Progenitor cell of endocrine pancreas (in vitro differentiated cells): ENCODE data around the gene RYR3. TPM values are rescaled to one million over a fixed set of nuclear protein-coding genes. Genes with fewer than 3 reads are reported as not detected.

ENCODE experiments used
- DNase-seq: peaks from one replicate; pipeline ENCODE4 v3.0.0; 2021; ENCODE audit warnings: low spot score; ENCODE audit not compliant: unreplicated experiment
- H3K27ac Mint-ChIP-seq: 2 replicates; pipeline ENCODE4 v1.8.0; 2021; ENCODE audit warnings: mild to moderate bottlenecking, moderate library complexity, mixed read lengths
- H3K27me3 Mint-ChIP-seq: 2 replicates; pipeline ENCODE4 v1.8.0; 2021; ENCODE audit warnings: mixed read lengths
- H3K36me3 Mint-ChIP-seq: 2 replicates; pipeline ENCODE4 v1.8.0; 2022; ENCODE audit warnings: mixed read lengths; ENCODE audit not compliant: insufficient read depth
- H3K4me1 Mint-ChIP-seq: 2 replicates; pipeline ENCODE4 v1.8.0; 2021; ENCODE audit warnings: low read depth, mixed read lengths
- H3K4me3 Mint-ChIP-seq: 2 replicates; pipeline ENCODE4 v1.8.0; 2021; ENCODE audit warnings: low read depth, mild to moderate bottlenecking, moderate library complexity, mixed read lengths
- H3K9me3 Mint-ChIP-seq: 2 replicates; pipeline ENCODE4 v1.8.0; 2021; ENCODE audit warnings: low read depth, mixed read lengths
- total RNA-seq: library from RNA; stranded (reverse); gene quantifications from 2 replicates; pipeline ENCODE4 v1.2.1, GENCODE V29; 2021
- TF ChIP-seq, protein P1 (sequence below): fragments of 200-600 bp; sonication (generic); IDR thresholded peaks from one replicate; pipeline ENCODE4 v1.5.0; 2021; ENCODE audit warnings: antibody characterized with exemption, mild to moderate bottlenecking; ENCODE audit not compliant: unreplicated experiment

The RYR3 gene
- total RNA-seq, 1 donor from 2014 or later, result 0.07 TPM

DNA sequence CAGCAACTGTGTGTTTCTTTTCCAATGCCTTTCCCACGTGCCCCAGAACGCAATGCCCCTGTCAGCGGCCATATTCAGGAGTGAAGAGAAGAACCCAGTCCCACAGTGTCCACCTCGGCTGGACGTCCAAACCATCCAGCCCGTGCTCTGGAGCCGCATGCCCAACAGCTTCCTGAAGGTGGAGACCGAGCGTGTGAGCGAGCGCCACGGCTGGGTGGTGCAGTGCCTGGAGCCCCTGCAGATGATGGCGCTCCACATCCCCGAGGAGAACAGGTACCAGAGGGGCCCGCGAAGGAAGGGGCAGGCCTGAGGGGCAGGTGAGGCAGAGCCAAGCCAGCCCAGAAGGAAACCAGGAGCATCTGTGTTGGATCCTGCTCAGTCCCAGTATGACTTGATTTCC is 349.4 kb downstream of the RYR3 start:
- TF ChIP-seq, protein P1, sequence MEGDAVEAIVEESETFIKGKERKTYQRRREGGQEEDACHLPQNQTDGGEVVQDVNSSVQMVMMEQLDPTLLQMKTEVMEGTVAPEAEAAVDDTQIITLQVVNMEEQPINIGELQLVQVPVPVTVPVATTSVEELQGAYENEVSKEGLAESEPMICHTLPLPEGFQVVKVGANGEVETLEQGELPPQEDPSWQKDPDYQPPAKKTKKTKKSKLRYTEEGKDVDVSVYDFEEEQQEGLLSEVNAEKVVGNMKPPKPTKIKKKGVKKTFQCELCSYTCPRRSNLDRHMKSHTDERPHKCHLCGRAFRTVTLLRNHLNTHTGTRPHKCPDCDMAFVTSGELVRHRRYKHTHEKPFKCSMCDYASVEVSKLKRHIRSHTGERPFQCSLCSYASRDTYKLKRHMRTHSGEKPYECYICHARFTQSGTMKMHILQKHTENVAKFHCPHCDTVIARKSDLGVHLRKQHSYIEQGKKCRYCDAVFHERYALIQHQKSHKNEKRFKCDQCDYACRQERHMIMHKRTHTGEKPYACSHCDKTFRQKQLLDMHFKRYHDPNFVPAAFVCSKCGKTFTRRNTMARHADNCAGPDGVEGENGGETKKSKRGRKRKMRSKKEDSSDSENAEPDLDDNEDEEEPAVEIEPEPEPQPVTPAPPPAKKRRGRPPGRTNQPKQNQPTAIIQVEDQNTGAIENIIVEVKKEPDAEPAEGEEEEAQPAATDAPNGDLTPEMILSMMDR, result no peak
- Mint-ChIP-seq H3K27me3 (no peaks in the 10 kb centered on the region), H3K9me3 (no peaks in the 10 kb centered on the region)

DNA sequence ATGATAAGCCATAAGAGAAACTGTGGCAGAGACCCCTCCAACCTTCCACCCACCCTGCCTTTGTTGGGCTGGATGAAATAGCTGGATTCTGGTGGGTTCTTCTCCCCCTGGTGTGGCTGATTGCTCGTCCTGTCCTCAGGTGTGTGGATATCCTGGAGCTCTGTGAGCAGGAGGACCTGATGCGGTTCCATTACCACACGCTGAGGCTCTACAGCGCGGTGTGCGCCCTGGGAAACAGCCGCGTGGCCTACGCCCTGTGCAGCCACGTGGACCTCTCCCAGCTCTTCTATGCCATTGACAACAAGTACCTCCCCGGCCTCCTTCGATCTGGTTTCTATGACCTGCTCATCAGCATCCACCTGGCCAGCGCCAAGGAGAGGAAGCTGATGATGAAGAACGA is 351.2 kb downstream of the RYR3 start:
- TF ChIP-seq, protein P1, result no peak
- no peak overlapping the region for H3K4me3 Mint-ChIP-seq
- H3K4me1 Mint-ChIP-seq, result no peaks in the 10 kb centered on the region
- H3K36me3 Mint-ChIP-seq, result no peaks in the 10 kb centered on the region
- no peaks in the 10 kb centered on the region for H3K9me3 Mint-ChIP-seq
- H3K27ac Mint-ChIP-seq, result no peak overlapping the region
- DNase-seq, result no peak
- no peaks in the 10 kb centered on the region for H3K27me3 Mint-ChIP-seq

More for the DNA sequence above, 349.4 kb downstream of the RYR3 start:
- Mint-ChIP-seq H3K27ac (no peak overlapping the region), H3K4me1 (no peaks in the 10 kb centered on the region), H3K36me3 (no peaks in the 10 kb centered on the region), H3K4me3 (no peak overlapping the region)
- no peak for DNase-seq

DNA sequence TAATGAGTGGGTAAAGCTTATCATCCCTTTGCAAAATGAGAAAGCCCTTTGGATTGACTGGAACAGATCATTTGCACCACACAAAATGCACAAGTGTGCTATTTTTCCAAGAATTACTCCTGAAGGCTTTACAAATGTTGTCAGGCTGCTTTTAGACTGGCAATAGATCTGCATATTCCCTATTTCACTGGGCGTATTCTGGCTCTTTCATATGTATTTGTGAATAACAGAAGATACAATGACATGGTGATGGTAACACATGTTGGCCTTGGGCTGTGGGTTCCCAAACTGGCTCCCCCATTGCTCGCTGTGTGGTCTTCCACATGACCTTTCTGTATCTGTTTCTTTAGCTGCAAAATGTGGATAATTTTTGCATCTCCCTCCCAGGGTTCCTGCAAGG is 354.2 kb downstream of the RYR3 start:
- no peaks in the 10 kb centered on the region for H3K27me3 Mint-ChIP-seq
- no peak overlapping the region for H3K27ac Mint-ChIP-seq
- DNase-seq, result no peak
- H3K4me1 Mint-ChIP-seq, result no peaks in the 10 kb centered on the region
- H3K9me3 Mint-ChIP-seq, result no peaks in the 10 kb centered on the region
- H3K4me3 Mint-ChIP-seq, result no peak overlapping the region
- H3K36me3 Mint-ChIP-seq, result no peaks in the 10 kb centered on the region
- TF ChIP-seq, protein P1, result no peak

GRCh38 chr15:33670567-33670966 is 359.8 kb downstream of the RYR3 start:
- Mint-ChIP-seq H3K27ac (no peak overlapping the region), H3K36me3 (no peaks in the 10 kb centered on the region)

GRCh38 chr15:33671456-33671855 is 360.7 kb downstream of the RYR3 start:
- H3K36me3 Mint-ChIP-seq, result no peaks in the 10 kb centered on the region
- H3K27ac Mint-ChIP-seq, result no peak overlapping the region
- DNase-seq, result no peak
- TF ChIP-seq, protein P1, result no peak
- no peaks in the 10 kb centered on the region for H3K9me3 Mint-ChIP-seq
- H3K4me1 Mint-ChIP-seq, result no peaks in the 10 kb centered on the region
- no peak overlapping the region for H3K4me3 Mint-ChIP-seq
- peaks cover 3% of the 10 kb centered on the region for H3K27me3 Mint-ChIP-seq

More at GRCh38 chr15:33670567-33670966, 359.8 kb downstream of the RYR3 start:
- Mint-ChIP-seq H3K9me3 (no peaks in the 10 kb centered on the region), H3K4me3 (no peak overlapping the region), H3K4me1 (no peaks in the 10 kb centered on the region), H3K27me3 (peaks cover 3% of the 10 kb centered on the region)
- TF ChIP-seq, protein P1, result no peak
- DNase-seq, result no peak
